Lung (tissue), 12 donors: ENCODE measurements around the gene ATL3. TPM values are rescaled to one million over a fixed set of nuclear protein-coding genes. Genes with fewer than 3 reads are reported as not detected.
"Not testable (repeated sequence)": the region's sequence is repeated elsewhere in the genome, so short reads cannot be mapped to it uniquely, and the experiment has no call there.

Experiments used
- ATAC-seq: fragments of 200-7000 bp; cut with Tn5 transposase; one replicate; pipeline ENCODE4 v1.9.1; 2020; ENCODE audit warnings: moderate number of reproducible peaks; ENCODE audit not compliant: insufficient read depth, low FRiP score
- DNase-seq, 3 donors: peaks; one replicate each; pipeline ENCODE4 v3.0.0-alpha.2; 2013 to 2017
- H3K27ac ChIP-seq, 2 donors: one replicate each; pipeline ENCODE4 v1.5.1; 2013; ENCODE audit warnings: mild to moderate bottlenecking in 2 of 2, moderate library complexity in 2 of 2, control low read depth in 1 of 2, inconsistent platforms in 1 of 2, low read depth in 1 of 2, low read length in 1 of 2
- H3K27me3 ChIP-seq, 3 donors: one replicate each; pipeline ENCODE4 v1.5.1; 2013; ENCODE audit warnings: low read length in 2 of 3; ENCODE audit not compliant: control insufficient read depth in 3 of 3, insufficient read depth in 3 of 3
- H3K36me3 ChIP-seq, 4 donors: one replicate each; pipeline ENCODE4 v1.5.1; 2013; ENCODE audit warnings: low read length in 4 of 4, mild to moderate bottlenecking in 1 of 4, moderate library complexity in 1 of 4; ENCODE audit not compliant: control insufficient read depth in 4 of 4, insufficient read depth in 4 of 4
- H3K4me1 ChIP-seq, 5 donors: one replicate each; pipeline ENCODE4 v1.5.1; 2013; ENCODE audit warnings: low read length in 5 of 5, mild to moderate bottlenecking in 2 of 5, moderate library complexity in 1 of 5; ENCODE audit not compliant: control insufficient read depth in 5 of 5, insufficient read depth in 5 of 5
- H3K4me3 ChIP-seq: one replicate; pipeline ENCODE4 v1.5.1; 2013; ENCODE audit warnings: mild to moderate bottlenecking, control low read depth, moderate library complexity
- H3K9ac ChIP-seq, 2 donors: one replicate each; pipeline ENCODE4 v1.5.1; 2013; ENCODE audit warnings: low read length in 2 of 2, control low read depth in 1 of 2; ENCODE audit not compliant: insufficient read depth in 1 of 2
- H3K9me3 ChIP-seq, 4 donors: one replicate each; pipeline ENCODE4 v1.5.1; 2013; ENCODE audit warnings: low read length in 3 of 4, mild to moderate bottlenecking in 1 of 4, moderate library complexity in 1 of 4; ENCODE audit not compliant: control insufficient read depth in 4 of 4, insufficient read depth in 3 of 4
- CTCF ChIP-seq: IDR thresholded peaks from 2 replicates; pipeline ENCODE4 v1.5.1; 2012; ENCODE audit warnings: mild to moderate bottlenecking; ENCODE audit errors: control extremely low read depth, extremely low read depth
- WGBS, 2 donors: extraction: QIAGEN DNeasy Blood & Tissue Kit; methylation state at CpG; one replicate each; pipeline ENCODE4 v1.1.7; 2013; 5-methylcytosine and 5-hydroxymethylcytosine counted together
- polyA plus RNA-seq, 2 donors: library from polyadenylated mRNA; stranded (reverse); fragments of 200-250 nt; gene quantifications; one replicate each; pipeline ENCODE4 v1.2.1, GENCODE V29; 2013
- total RNA-seq, 2 donors: library from RNA; depleted of rRNA in 1 of 2; stranded (reverse); fragments of >200 nt in 1 of 2; gene quantifications; one replicate each; pipeline ENCODE4 v1.2.1, GENCODE V29; 2014 to 2021
- donor health status: control.
- donor health status: control.
- donor health status: Bipolar disorder and iron deficiency.
- donor health status: healthy.
- donor health status: DM: yes; HTN: yes; CAD: no.

Gene ATL3
- total and polyA plus RNA-seq, 4 donors, result 13.6 to 79.5 (median 33.7) TPM

DNA sequence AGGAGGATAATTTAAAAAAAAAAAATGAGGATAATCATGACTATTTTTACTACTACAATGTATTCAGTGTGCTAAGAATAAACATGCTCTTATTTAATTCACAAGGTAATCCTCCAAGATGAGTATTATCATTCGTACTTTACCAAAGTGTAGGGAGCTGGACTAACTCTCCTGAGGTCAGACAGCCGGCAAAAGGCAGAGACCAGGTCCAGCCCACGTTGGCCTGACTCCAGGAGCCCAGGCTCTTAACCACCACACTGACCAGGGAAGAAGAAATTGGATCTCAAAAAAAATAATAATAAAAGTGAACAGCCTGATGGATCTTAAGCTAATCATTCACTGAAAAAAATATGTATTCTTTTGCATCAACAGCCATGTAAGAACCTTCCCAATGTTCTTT, 82.2 kb downstream of the ATL3 start:
- TF ChIP-seq CTCF, result no peak
- WGBS, 2 donors, result 75 to 83% methylated on average over 3 of the region's 3 CpGs
- no peak overlapping the region for H3K27ac ChIP-seq
- no peaks in the 10 kb centered on the region for H3K9me3 ChIP-seq
- H3K9ac ChIP-seq, result no peak overlapping the region
- peaks cover 0 to 2% (median 0%) of the 10 kb centered on the region in 5 donors for H3K4me1 ChIP-seq
- DNase-seq, result no peak
- peaks cover 0 to 44% (median 6%) of the 10 kb centered on the region in 4 donors for H3K36me3 ChIP-seq
- H3K27me3 ChIP-seq, result no peaks in the 10 kb centered on the region
- no peak for ATAC-seq
- H3K4me3 ChIP-seq, result no peak overlapping the region

DNA sequence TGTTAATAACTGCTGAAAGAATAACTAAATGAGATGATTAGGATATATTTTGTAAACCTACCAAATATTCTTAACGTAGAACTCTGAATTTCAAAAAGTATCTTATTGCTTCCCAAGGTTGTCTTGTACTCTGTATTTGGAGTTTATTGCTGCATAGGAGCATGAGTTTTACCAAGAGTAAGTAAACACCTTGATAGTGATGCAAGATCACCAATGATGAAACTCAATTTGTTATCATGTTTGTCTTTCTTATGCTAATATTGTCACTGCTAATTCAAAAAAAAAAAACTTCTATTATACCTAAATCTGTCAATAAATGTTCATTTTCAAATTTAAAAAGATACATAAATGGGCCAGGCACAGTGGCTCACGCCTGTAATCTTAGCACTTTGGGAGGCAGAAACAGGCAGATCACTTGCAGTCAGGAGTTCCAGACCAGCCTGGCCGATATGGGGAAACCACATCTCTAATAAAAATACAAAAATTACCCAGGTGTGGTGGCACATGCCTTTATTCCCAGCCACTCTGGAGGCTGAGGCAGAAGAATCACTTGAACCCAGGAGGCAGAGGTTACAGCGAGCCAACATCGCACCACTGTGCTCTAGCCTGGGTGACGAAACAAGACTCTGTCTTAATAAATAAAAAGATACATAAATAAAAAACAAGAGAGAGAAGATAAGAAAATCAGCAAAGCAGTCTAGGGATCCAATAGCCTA, 84.6 kb downstream of the ATL3 start:
- ATAC-seq, result no peak
- Histone ChIP-seq H3K27ac (no peak overlapping the region), H3K4me3 (no peak overlapping the region), H3K27me3 (no peaks in the 10 kb centered on the region), H3K36me3 (peaks cover 0 to 39% (median 11%) of the 10 kb centered on the region in 4 donors), H3K4me1 (peaks cover 0 to 2% (median 0%) of the 10 kb centered on the region in 5 donors), H3K9ac (no peak overlapping the region), H3K9me3 (peaks cover 0 to 4% (median 0%) of the 10 kb centered on the region in 4 donors)
- DNase-seq, result no peak
- no peak for TF ChIP-seq CTCF
- WGBS, 2 donors, result 97 to 98% methylated on average over 6 of the region's 6 CpGs

DNA sequence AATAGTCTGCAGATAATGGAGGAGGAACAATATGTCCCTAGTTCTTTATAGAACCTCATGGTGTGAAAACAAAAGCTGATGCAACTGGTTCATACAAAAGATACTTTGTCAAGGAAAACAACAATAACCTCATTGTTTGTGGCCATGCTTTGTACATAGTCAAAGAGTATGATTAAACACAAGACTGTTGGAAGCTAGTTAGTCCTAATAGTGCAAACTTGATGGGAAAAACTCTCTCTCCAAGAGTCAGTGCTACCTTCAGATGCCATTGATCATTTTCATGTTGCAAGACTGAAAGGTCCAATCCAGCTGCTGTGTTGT, 87.9 kb downstream of the ATL3 start:
- peaks cover 0 to 2% (median 0%) of the 10 kb centered on the region in 5 donors for H3K4me1 ChIP-seq
- ATAC-seq (no peak), DNase-seq (no peak)
- H3K4me3 ChIP-seq, result no peak overlapping the region
- H3K27ac ChIP-seq, result no peak overlapping the region
- peaks cover 0 to 4% (median 2%) of the 10 kb centered on the region in 4 donors for H3K9me3 ChIP-seq
- TF ChIP-seq CTCF, result no peak
- no peaks in the 10 kb centered on the region for H3K27me3 ChIP-seq
- no peak overlapping the region for H3K9ac ChIP-seq
- peaks cover 0 to 26% (median 8%) of the 10 kb centered on the region in 4 donors for H3K36me3 ChIP-seq

DNA sequence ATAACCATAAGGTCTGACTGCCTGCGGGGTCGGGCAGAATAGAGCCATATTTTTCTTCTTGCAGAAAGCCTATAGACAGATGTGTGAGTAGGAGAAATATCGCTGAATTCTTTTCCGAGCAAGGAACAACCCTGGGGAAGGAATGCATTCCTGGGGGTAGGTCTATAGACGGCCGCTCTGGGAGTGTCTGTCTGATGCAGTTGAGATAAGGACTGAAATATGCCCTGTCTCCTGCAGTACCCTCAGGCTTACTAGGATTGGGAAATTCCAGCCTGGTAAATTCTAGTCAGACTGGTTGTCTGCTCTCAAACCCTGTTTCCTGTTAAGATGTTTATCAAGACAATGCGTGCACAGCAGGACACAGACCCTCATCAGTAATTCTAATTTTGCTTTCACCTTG, 90.0 kb downstream of the ATL3 start:
- not testable (repeated sequence) for ATAC-seq, H3K27ac ChIP-seq, H3K27me3 ChIP-seq, H3K4me1 ChIP-seq, DNase-seq, H3K9me3 ChIP-seq, H3K9ac ChIP-seq, H3K4me3 ChIP-seq
- 77 to 79% methylated on average over 7 of the region's 7 CpGs for WGBS, 2 donors
- H3K36me3 ChIP-seq, result peaks cover 0 to 23% (median 5%) of the 10 kb centered on the region in 4 donors

GRCh38 chr11:63578882-63579281, 92.3 kb downstream of the ATL3 start:
- not testable (repeated sequence) for H3K27me3 ChIP-seq, DNase-seq, H3K27ac ChIP-seq, H3K4me3 ChIP-seq, ATAC-seq, H3K9me3 ChIP-seq, H3K9ac ChIP-seq
- WGBS, 2 donors, result 76 to 88% methylated on average over 2 of the region's 3 CpGs
- H3K36me3 ChIP-seq, result peaks cover 0 to 19% (median 3%) of the 10 kb centered on the region in 4 donors
- peaks cover 0 to 10% (median 5%) of the 10 kb centered on the region in 5 donors for H3K4me1 ChIP-seq
